GM12864 (cell line): ENCODE measurements around the gene PTPRR.

Experiments
- DNase-seq: peaks from one replicate; pipeline ENCODE4 v3.0.0-alpha.2; 2011; ENCODE audit warnings: low read depth
- H3K4me3 ChIP-seq: 2 replicates; pipeline ENCODE4 v1.5.1; 2011; ENCODE audit warnings: mild to moderate bottlenecking, low read depth, low read length, control low read depth
- TF ChIP-seq, protein P1 (sequence below): IDR thresholded peaks from 2 replicates; pipeline ENCODE4 v1.5.1; 2011; ENCODE audit warnings: low read depth, mild to moderate bottlenecking, moderate library complexity, low read length, control low read depth, inconsistent platforms; ENCODE audit errors: missing control alignments

Gene PTPRR

GRCh38 chr12:70853326-70853725, 67.2 kb downstream of the PTPRR start:
- no peak for DNase-seq
- TF ChIP-seq, protein P1, sequence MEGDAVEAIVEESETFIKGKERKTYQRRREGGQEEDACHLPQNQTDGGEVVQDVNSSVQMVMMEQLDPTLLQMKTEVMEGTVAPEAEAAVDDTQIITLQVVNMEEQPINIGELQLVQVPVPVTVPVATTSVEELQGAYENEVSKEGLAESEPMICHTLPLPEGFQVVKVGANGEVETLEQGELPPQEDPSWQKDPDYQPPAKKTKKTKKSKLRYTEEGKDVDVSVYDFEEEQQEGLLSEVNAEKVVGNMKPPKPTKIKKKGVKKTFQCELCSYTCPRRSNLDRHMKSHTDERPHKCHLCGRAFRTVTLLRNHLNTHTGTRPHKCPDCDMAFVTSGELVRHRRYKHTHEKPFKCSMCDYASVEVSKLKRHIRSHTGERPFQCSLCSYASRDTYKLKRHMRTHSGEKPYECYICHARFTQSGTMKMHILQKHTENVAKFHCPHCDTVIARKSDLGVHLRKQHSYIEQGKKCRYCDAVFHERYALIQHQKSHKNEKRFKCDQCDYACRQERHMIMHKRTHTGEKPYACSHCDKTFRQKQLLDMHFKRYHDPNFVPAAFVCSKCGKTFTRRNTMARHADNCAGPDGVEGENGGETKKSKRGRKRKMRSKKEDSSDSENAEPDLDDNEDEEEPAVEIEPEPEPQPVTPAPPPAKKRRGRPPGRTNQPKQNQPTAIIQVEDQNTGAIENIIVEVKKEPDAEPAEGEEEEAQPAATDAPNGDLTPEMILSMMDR: no peak
- H3K4me3 ChIP-seq: no peak overlapping the region

DNA sequence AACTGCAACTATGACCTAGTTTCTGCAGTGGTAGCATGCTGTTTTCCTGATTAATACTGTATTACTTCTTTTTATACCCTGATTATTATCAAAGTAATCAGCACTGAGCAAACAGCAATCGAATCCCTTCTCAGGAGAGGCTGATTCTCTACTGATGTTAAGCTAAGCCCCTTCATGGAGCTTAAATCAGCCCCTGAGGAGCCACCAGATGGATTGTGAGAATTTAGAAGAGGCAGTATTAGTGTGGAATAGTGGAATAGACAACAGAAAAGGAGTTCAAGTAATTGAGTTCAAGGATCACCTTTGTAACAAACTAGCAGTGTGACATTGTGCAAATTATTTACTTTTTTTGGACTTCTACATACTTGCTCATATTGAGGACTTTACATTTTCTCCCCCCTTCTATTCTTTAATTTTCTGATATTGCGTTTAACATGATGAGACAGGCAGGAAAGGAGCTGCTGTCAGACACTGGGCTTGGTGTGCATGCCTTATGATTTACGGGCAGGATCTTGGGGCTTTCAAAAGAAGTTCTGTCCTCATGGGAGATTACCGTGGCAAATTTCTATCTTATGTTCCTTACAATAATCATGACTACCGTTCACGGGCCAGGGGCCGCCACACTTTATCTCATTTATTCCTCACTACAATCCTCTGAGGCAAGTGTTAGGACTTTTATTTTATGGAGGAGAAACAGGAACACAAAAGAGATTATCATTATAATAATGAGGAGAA, 68.0 kb downstream of the PTPRR start:
- TF ChIP-seq, protein P1: no peak
- DNase-seq: no peak
- no peak overlapping the region for H3K4me3 ChIP-seq

GRCh38 chr12:70849265-70849960, 71.1 kb downstream of the PTPRR start:
- no peak for DNase-seq
- TF ChIP-seq, protein P1: peak; percentile 12
- no peak overlapping the region for H3K4me3 ChIP-seq

DNA sequence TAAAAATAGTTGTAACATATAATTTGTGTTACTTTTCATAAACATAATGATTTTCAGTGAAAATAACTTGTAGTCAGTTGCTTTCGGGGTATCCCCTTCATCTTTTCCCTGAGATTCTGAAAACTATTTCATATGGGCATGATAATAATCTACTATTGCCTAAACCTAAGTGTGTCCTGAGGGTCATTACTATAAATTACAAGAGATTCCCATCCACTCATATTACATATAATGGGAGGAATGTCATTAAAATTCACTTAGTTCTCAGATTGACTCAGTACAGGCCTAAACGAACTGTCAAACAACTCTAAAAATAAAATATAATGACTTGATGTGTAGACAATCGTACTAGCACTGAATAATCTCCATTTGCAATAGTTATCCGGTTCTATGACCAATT, 72.7 kb downstream of the PTPRR start:
- no peak overlapping the region for H3K4me3 ChIP-seq
- no peak for DNase-seq

GRCh38 chr12:70845268-70845667, 75.3 kb downstream of the PTPRR start:
- DNase-seq: no peak
- TF ChIP-seq, protein P1: no peak
- no peak overlapping the region for H3K4me3 ChIP-seq

More for the DNA sequence above, 72.7 kb downstream of the PTPRR start:
- TF ChIP-seq, protein P1: no peak

GRCh38 chr12:70843363-70843762, 77.2 kb downstream of the PTPRR start:
- DNase-seq: no peak
- no peak overlapping the region for H3K4me3 ChIP-seq
- TF ChIP-seq, protein P1: no peak

DNA sequence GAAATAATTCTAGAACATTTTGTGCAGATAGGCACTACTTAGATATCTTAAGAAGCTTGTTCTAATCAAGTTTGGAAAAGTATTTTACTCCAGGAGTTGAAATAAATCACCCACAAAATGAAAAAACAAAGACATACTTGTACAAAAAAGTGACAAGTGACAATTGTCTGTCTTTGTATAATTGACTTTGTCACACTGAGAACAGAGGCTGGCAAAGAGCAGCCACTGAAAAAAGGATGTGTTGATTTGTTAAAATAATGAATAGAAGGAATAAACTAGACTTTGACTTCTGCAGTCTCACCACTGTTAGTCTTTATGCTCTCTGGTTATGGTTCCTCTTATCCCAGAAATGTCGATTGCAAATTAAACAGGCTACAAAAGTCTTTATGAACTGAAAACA, 77.6 kb downstream of the PTPRR start:
- no peak overlapping the region for H3K4me3 ChIP-seq
- TF ChIP-seq, protein P1: no peak
- DNase-seq: no peak
